GM12873 (cell line): ENCODE measurements around the gene SELENOK.

ENCODE experiments used
- CTCF ChIP-seq: IDR thresholded peaks from 2 replicates; pipeline ENCODE4 v1.5.1; 2012; ENCODE audit warnings: low read depth, mild to moderate bottlenecking, moderate library complexity, low read length, control low read depth; ENCODE audit not compliant: insufficient read depth; ENCODE audit errors: missing control alignments

Gene SELENOK

GRCh38 chr3:53841296-53841695, 50.4 kb downstream of the SELENOK start:
- TF ChIP-seq CTCF: no peak

- TF ChIP-seq CTCF: no peak
Observed at GRCh38 chr3:53837331-53837730, 54.3 kb downstream of the SELENOK start.

- TF ChIP-seq CTCF: no peak
Observed at GRCh38 chr3:53836084-53836872, 55.4 kb downstream of the SELENOK start.

- no peak for TF ChIP-seq CTCF
Observed at GRCh38 chr3:53835257-53835656, 56.4 kb downstream of the SELENOK start.

GRCh38 chr3:53834429-53835095, 57.1 kb downstream of the SELENOK start:
- TF ChIP-seq CTCF: peak; percentile 12
